NCI-H82 (cell line): ENCODE measurements around the gene CHST8.

Experiments
- DNase-seq: peaks from one replicate; lab custom pipeline; 2025; lab: John Stamatoyannopoulos, UW

CHST8 gene

DNA sequence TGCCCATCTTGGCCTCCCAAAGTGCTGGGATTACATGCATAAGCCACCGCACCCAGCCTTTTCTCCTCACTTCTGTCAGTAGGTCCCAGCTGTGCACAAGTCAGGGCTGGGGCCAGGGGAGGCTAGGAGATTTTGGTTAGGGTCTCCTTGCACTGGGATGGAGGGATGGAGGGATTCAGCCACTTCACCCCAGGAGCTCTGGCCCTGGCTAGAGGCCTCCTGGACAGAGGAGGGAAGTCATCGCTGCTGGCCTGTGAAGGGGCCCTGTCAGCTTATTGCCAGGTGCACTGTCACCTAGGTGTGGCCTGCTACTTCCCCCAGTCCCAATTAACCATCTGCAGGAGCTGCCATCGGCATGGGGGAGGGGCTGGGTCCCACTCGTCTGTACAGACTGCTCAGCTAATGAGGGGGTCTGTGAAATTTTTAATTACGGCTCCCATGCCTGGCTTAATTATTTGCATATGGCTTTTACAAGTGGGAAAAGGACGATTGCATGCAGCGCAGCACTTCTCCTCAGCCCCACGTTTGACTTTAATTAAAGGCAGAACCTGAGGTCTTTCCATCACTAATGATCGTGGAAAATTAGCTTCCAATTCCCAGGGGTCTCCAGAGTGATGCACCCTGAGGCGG lies 52.4 kb downstream of the CHST8 start:
- DNase-seq: peak; percentile 29

GRCh38 chr19:33674626-33675367 lies 53.0 kb downstream of the CHST8 start:
- peak; percentile 29 for DNase-seq

DNA sequence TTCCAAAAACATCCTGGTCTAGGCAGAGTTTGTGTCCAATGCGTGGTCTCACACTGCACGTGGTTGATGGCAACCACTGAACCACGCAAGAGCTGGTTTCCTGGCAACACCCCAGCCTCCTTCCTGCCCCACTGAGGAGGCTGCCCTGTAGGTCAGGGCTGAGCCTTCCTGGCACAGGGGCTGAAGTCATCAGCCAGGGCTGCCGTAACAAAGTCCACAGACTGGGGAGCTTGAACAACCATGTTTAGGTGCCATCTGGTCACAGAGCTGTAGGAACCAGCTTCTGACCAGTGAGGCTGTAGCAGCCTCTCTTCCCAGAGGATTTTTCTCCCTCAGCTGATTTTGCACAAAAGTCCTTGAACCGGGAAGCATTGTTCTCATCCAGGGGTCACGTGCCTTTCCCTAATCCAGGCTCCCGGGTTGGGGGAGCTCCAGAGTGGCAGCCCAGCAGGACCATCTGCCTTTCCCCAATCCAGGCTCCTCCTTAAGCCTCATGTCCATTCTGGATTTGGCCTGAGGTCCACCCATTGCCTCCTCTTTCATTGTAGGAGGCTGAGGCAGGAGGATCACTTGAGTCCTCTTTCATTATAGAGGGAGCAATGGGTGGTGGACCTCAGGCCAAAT lies 53.9 kb downstream of the CHST8 start:
- DNase-seq: peak; percentile 20

- no peak for DNase-seq
These were observed 55.4 kb downstream of the CHST8 start for GRCh38 chr19:33676999-33677665.

- no peak for DNase-seq
These were observed 56.1 kb downstream of the CHST8 start for GRCh38 chr19:33677745-33678426.

GRCh38 chr19:33678796-33679585 lies 57.2 kb downstream of the CHST8 start:
- DNase-seq: no peak

DNA sequence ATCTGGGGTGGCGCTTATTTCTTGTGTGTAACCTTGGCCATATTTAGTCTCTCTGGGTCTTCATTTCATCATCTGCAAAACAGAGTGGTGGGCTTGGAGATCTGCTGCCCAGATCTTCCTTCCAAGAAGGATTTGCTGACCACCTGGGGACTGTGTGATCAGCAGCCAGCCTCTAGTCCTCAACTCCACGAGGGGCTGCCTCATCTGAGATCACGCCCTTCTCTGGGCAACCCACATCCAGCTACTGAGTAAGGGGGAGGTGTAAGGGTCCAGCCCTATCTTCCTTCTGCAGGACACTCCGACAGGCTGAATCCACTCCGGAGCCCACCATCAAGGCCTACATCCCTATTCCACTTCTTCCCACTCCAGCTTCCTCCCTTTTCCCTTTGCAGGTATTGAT lies 57.9 kb downstream of the CHST8 start:
- DNase-seq: no peak

DNA sequence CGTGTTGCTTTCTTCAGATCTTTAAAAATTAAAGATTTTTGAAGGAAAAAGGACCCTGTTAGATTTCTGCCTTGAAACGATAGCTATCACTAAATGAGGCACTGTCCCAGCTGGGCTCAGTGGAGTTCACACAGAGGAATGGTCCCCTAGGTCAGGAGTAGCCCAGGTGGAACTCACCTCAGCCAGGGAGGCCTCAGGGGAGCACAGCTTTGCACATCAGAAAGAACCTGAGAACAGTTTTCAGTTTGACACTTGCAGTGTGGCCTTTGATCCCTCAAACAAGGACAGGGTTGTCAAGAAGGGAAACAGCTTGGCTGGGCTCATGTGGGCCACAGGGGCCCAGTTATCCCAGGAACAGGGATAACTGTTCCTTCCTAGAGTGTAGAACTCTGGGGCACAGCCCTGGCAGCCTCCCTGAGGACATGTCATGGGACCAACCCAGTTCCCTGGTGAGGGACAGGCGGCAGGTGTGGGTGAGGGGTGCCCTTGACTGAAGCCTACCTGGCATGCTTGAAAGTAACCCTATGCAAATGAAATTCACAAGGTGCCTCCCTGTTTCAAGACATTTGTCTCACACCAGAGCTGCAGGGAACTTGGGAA lies 59.4 kb downstream of the CHST8 start:
- no peak for DNase-seq

GRCh38 chr19:33683881-33684537 lies 62.3 kb downstream of the CHST8 start:
- DNase-seq: peak; percentile 25

DNA sequence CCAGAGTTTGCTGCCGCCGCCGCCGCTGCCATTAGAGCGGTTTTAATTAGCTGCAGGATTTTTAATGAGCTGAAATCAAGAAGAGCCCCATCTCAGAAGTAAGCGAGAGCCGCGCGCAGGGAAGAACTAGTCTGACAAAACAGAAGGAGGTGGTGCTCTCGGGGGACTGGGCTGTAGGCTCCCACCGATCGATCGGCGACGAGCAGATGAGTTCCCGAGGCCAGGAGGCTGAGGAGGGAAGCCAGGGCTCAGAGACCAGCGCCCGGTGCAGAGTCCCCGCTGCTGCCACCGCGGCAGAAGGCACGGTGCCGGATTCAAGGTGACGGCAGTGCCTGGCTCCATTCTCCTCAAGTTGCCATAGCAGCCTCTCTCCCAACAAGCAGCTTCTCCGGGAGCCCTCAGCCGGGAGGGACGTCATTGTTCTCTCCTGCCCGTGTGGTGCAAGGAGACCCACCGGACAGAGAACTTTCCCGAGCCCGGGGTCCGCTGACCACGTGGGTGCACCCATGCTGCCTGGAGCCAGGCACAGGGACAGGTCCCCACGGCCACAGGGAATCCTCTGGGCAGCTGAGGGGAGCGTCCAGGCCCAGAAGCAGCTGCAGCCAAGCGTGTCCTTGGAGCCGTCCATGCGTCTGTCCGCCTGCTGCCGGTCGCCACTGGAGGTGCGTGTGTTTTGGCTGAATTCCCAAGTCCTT lies 62.9 kb downstream of the CHST8 start:
- peak; percentile 44 for DNase-seq

DNA sequence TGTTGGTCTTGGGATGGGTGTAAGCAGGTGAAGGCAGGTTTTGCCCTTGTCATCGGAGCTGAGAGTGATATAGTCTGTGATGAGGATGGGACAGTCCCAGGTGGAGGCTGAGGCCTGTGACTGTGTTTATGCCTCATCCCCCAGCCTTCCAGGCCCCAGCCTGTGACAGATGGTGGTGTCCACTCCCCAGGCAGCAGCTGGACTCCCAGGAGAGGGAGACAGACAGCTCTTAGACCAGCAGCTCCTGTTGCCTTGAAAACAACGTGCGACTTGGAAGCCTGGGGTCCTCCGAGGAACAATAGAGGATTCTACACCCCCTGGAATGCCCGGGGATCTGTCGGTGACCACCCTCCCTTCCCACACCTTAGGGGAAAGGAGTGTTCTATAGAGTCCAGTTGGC lies 63.8 kb downstream of the CHST8 start:
- DNase-seq: peak; percentile 73

GRCh38 chr19:33686262-33686661 lies 64.5 kb downstream of the CHST8 start:
- DNase-seq: no peak

- peak; percentile 18 for DNase-seq
These were observed 65.1 kb downstream of the CHST8 start for GRCh38 chr19:33686687-33687480.

- DNase-seq: no peak
These were observed 65.9 kb downstream of the CHST8 start for GRCh38 chr19:33687481-33688170.

- DNase-seq: no peak
These were observed 66.6 kb downstream of the CHST8 start for GRCh38 chr19:33688171-33688992.

DNA sequence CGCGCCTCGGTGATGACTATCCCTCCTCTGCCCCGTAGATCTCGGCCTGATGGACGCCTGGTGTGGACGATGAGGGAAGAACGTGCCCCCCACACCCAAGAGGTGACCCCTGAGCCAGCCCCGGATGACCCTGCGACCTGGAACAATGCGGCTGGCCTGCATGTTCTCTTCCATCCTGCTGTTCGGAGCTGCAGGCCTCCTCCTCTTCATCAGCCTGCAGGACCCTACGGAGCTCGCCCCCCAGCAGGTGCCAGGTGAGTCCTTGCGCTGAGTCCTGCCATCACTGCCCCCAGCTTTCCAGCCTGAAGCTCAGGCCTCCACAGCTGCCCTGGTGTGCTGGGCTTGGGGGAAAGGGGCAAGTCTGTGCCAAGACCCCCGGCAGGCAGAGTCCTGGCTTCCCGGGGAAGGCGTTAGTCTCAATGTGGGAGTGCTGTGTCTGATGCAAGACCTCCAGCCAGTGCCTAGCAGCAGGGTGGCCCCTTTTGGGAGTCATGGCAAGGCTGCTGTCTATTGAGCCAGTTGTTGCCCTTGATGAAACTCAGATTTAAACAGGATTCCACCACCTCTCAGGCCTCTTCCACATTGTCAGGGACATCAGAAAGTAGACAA lies 67.5 kb downstream of the CHST8 start:
- DNase-seq: no peak

GRCh38 chr19:33689868-33690267 lies 68.1 kb downstream of the CHST8 start:
- DNase-seq: peak; percentile 26
